Measurements from ENCODE around the gene APOO. TPM values are rescaled to one million over a fixed set of nuclear protein-coding genes. Genes with fewer than 3 reads are reported as not detected.

APOO gene
- total RNA-seq, 2 experiments from 2014 or later: 30.2 to 37.2 TPM

DNA sequence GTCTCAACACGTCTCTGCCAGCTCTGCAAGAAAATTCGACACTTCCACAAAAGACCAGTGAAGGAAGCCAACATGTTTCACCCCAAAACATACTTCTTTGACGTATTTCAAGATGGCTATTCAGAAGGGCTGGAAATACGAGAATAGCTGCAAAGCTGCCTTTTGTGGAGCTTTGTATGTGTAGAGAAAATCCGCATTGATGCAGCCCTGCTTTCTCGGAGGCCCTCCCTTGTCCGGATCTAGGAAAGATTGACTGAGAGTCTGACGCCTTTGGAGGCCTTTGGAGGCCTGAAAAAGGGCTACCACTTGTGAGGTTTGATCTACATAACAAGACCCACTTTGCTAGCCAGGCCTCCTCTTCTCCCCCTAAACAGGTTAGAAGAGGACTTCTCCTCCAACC lies 112.5 kb downstream of the APOO start:
- no peaks in the 10 kb centered on the region for H3K9me3 Mint-ChIP-seq (ENCODE audit: low read depth)
- H3K4me3 Mint-ChIP-seq: no peak overlapping the region
- no peak for ATAC-seq
- H3K27ac Mint-ChIP-seq: no peak overlapping the region
- POLR2A ChIA-PET: no interaction called here
- H3K4me1 Mint-ChIP-seq: peaks cover 8% of the 10 kb centered on the region
- intact Hi-C loops (cut with DNase I, micrococcal nuclease): no loop called here
- H3K27me3 Mint-ChIP-seq: no peaks in the 10 kb centered on the region
- CTCF ChIA-PET: no interaction called here
- no peaks in the 10 kb centered on the region for H3K36me3 Mint-ChIP-seq (ENCODE audit: low read depth)
- DNase-seq: no peak

DNA sequence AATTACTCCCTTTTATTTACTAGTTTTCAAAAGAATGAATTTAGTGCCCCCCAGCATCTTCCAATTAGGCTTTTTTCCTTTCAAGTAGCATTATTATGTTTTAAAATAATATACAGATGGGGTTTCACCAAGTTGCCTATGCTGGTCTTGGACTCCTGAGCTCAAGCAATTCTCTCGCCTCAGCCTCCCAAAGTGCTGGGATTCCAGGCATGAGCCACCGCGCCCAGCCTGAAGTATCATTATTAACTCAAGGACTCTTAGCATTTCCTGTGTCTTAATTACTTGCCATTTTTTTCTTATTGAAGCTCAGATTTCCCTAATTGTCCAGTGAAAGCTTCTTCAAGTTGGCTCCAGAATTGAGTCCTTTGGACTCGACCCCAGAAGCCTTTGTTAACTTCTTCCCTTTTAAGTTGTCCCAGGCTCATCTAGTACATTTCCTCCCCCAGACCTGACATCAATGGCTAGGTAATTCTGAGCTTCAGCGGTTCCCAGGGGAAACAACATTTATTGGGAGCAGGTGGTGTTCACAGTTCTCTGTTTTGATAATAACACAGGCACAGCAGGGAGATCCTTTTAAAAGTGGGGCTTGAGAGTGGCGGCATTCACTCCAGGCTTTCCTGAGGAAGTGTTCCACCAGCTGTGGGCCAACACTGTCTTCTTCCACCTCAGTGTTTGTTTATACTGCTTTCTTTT lies 114.7 kb downstream of the APOO start:
- Mint-ChIP-seq H3K36me3 (ENCODE audit: low read depth) (no peaks in the 10 kb centered on the region), H3K4me1 (peaks cover 4% of the 10 kb centered on the region), H3K9me3 (ENCODE audit: low read depth) (no peaks in the 10 kb centered on the region), H3K27me3 (no peaks in the 10 kb centered on the region), H3K4me3 (no peak overlapping the region), H3K27ac (no peak overlapping the region)
- DNase-seq (no peak), ATAC-seq (no peak)
- POLR2A ChIA-PET: no interaction called here
- CTCF ChIA-PET: interaction anchor here (0.6 kb wide), 1 partner anchor 1765 kb away, joined by 3 read pairs; no protein-coding TSS in a partner anchor
- intact Hi-C loops (cut with DNase I, micrococcal nuclease): no loop called here

DNA sequence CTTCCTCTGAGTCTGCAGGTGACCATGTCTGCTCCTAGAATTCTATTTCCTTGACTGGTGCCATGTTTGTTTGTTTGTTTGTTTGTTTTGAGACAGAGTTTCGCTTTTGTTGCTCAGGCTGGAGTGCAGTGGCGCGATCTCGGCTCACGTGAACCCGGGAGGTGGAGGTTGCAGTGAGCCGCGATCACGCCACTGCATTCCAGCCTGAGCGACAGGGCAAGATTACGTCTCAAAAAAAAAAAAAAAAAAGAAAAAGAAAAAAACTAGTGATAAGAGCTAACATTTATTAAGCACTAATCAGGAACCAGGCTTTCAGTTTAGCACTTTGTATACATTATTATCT lies 117.6 kb downstream of the APOO start:
- Mint-ChIP-seq H3K4me3 (no peak overlapping the region), H3K27ac (no peak overlapping the region), H3K36me3 (ENCODE audit: low read depth) (peaks cover 13% of the 10 kb centered on the region), H3K9me3 (ENCODE audit: low read depth) (no peaks in the 10 kb centered on the region), H3K27me3 (no peaks in the 10 kb centered on the region), H3K4me1 (peaks cover 7% of the 10 kb centered on the region)
- ChIA-PET POLR2A (no interaction called here), CTCF (no interaction called here)
- DNase-seq (no peak), ATAC-seq (no peak)
- intact Hi-C loops (cut with DNase I, micrococcal nuclease): no loop called here

DNA sequence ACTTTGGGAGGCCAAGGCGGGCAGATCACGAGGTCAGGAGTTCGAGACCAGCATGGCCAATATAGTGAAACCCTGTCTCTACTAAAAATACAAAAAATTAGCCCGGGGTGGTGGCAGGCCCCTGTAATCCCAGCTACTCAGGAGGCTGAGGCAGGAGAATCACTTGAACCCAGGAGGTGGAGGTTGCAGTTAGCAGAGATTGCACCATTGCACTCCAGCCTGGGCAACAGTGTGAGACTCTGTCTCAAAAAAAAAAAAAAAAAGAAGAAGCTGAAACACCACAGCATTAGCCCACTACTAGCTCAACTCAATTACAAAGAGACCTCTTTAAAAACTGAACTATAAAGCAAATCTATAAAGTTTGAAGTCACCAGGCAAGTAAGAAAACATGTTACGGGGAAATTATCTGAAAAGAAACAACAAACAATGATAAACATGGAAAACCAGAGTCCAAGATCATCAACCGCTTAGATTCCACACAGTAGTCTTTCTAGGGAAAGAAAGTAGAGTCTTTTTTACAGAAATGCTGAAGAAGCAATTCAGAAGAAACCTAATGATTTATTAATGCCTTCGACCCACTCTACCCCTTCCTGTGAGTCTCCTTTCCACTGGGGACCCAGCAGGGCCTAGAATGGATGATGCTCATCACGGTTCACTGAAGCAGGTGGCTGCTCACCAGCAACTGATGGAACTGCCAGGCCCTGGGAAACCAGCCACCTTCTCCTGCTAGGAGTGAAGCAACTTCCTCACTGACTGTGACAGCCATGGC lies 118.2 kb downstream of the APOO start:
- intact Hi-C loops (cut with DNase I, micrococcal nuclease): loop anchor here in 1 of 2 experiments (10.0 kb wide), 2 partner anchors 365 to 695 kb away; no protein-coding TSS in a partner anchor
- Mint-ChIP-seq H3K36me3 (ENCODE audit: low read depth) (peaks cover 18% of the 10 kb centered on the region), H3K27me3 (no peaks in the 10 kb centered on the region), H3K27ac (no peak overlapping the region), H3K4me1 (peaks cover 13% of the 10 kb centered on the region), H3K9me3 (ENCODE audit: low read depth) (no peaks in the 10 kb centered on the region), H3K4me3 (no peak overlapping the region)
- no peak for DNase-seq
- CTCF ChIA-PET: no interaction called here
- POLR2A ChIA-PET: no interaction called here
- ATAC-seq: no peak

GRCh38 chrX:23788946-23789345 lies 118.8 kb downstream of the APOO start:
- intact Hi-C loops (cut with DNase I, micrococcal nuclease): loop anchor here in 1 of 2 experiments (10.0 kb wide), 2 partner anchors 366 to 696 kb away; no protein-coding TSS in a partner anchor
- ATAC-seq: no peak

GRCh38 chrX:23788521-23788920 lies 119.2 kb downstream of the APOO start:
- H3K27me3 Mint-ChIP-seq: no peaks in the 10 kb centered on the region
- H3K36me3 Mint-ChIP-seq (ENCODE audit: low read depth): peaks cover 29% of the 10 kb centered on the region
- no peaks in the 10 kb centered on the region for H3K9me3 Mint-ChIP-seq (ENCODE audit: low read depth)
- H3K4me3 Mint-ChIP-seq: no peak overlapping the region
- intact Hi-C loops (cut with DNase I, micrococcal nuclease): loop anchor here in 1 of 2 experiments (10.0 kb wide), 2 partner anchors 366 to 696 kb away; no protein-coding TSS in a partner anchor
- H3K4me1 Mint-ChIP-seq: peaks cover 18% of the 10 kb centered on the region
- no peak for ATAC-seq
- H3K27ac Mint-ChIP-seq: no peak overlapping the region
- CTCF ChIA-PET: no interaction called here
- POLR2A ChIA-PET: no interaction called here
- DNase-seq: no peak

More at GRCh38 chrX:23788946-23789345, 118.8 kb downstream of the APOO start:
- no peak for DNase-seq
- CTCF ChIA-PET: no interaction called here
- no peaks in the 10 kb centered on the region for H3K27me3 Mint-ChIP-seq
- H3K9me3 Mint-ChIP-seq (ENCODE audit: low read depth): no peaks in the 10 kb centered on the region
- peaks cover 18% of the 10 kb centered on the region for H3K4me1 Mint-ChIP-seq
- no peak overlapping the region for H3K27ac Mint-ChIP-seq
- POLR2A ChIA-PET: no interaction called here
- H3K36me3 Mint-ChIP-seq (ENCODE audit: low read depth): peaks cover 25% of the 10 kb centered on the region
- H3K4me3 Mint-ChIP-seq: no peak overlapping the region

GRCh38 chrX:23787745-23788118 lies 120.0 kb downstream of the APOO start:
- peaks cover 30% of the 10 kb centered on the region for H3K36me3 Mint-ChIP-seq (ENCODE audit: low read depth)
- H3K9me3 Mint-ChIP-seq (ENCODE audit: low read depth): no peaks in the 10 kb centered on the region
- DNase-seq: no peak
- H3K4me1 Mint-ChIP-seq: peaks cover 18% of the 10 kb centered on the region
- no peak overlapping the region for H3K27ac Mint-ChIP-seq
- intact Hi-C loops (cut with DNase I, micrococcal nuclease): loop anchor here in 1 of 2 experiments (10.0 kb wide), 2 partner anchors 367 to 697 kb away; no protein-coding TSS in a partner anchor
- ATAC-seq: no peak
- POLR2A ChIA-PET: no interaction called here
- no peak overlapping the region for H3K4me3 Mint-ChIP-seq
- H3K27me3 Mint-ChIP-seq: no peaks in the 10 kb centered on the region
- CTCF ChIA-PET: interaction anchor here (1.2 kb wide), 1 partner anchor 114 kb away, joined by 3 read pairs; no protein-coding TSS in a partner anchor

DNA sequence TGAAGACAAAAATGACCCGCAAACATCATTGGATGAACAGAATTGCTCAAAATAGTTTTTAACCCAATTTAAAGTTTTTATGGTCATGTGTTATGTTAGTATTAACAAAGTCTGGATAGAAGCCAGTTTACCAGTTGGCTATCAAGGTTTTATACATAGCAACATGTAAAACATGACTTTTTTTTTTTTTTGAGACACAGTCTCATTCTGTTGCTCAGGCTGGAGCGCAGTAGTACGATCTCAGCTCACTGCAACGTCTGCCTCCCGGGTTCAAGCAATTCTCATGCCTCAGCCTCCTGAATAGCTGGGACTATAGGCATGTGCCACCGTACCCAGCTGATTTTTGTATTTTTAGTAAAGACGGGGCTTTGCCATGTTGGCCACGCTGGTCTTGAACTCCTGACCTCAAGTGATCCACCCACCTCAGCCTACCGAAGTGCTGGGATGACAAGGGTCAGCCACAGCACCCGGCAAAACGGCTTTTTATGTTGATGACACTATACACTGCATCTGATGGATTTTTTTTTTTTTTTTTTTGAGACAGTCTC lies 121.4 kb downstream of the APOO start:
- CTCF ChIA-PET: interaction anchor here (1.2 kb wide), 1 partner anchor 115 kb away, joined by 3 read pairs; no protein-coding TSS in a partner anchor
- intact Hi-C loops (cut with DNase I, micrococcal nuclease): loop anchor here in 1 of 2 experiments (10.0 kb wide), 2 partner anchors 368 to 698 kb away; no protein-coding TSS in a partner anchor
- ATAC-seq: no peak
- H3K4me1 Mint-ChIP-seq: peaks cover 25% of the 10 kb centered on the region
- no peak overlapping the region for H3K4me3 Mint-ChIP-seq
- H3K27me3 Mint-ChIP-seq: no peaks in the 10 kb centered on the region
- H3K36me3 Mint-ChIP-seq (ENCODE audit: low read depth): peaks cover 30% of the 10 kb centered on the region
- no peaks in the 10 kb centered on the region for H3K9me3 Mint-ChIP-seq (ENCODE audit: low read depth)
- POLR2A ChIA-PET: no interaction called here
- no peak for DNase-seq
- no peak overlapping the region for H3K27ac Mint-ChIP-seq

GRCh38 chrX:23785580-23785979 lies 122.2 kb downstream of the APOO start:
- Mint-ChIP-seq H3K4me1 (peaks cover 25% of the 10 kb centered on the region), H3K36me3 (ENCODE audit: low read depth) (peaks cover 30% of the 10 kb centered on the region), H3K27me3 (no peaks in the 10 kb centered on the region), H3K9me3 (ENCODE audit: low read depth) (no peaks in the 10 kb centered on the region), H3K27ac (peak overlapping the region; percentile 97), H3K4me3 (peak overlapping the region; percentile 92)
- no peak for DNase-seq
- intact Hi-C loops (cut with DNase I, micrococcal nuclease): loop anchor here in 1 of 2 experiments (10.0 kb wide), 2 partner anchors 369 to 699 kb away; no protein-coding TSS in a partner anchor
- no peak for ATAC-seq
- POLR2A ChIA-PET: no interaction called here
- CTCF ChIA-PET: no interaction called here

GRCh38 chrX:23784470-23785331 lies 123.0 kb downstream of the APOO start:
- H3K4me1 Mint-ChIP-seq: peaks cover 25% of the 10 kb centered on the region
- H3K27me3 Mint-ChIP-seq: no peaks in the 10 kb centered on the region
- H3K4me3 Mint-ChIP-seq: peak overlapping the region; percentile 92
- no peaks in the 10 kb centered on the region for H3K9me3 Mint-ChIP-seq (ENCODE audit: low read depth)
- ChIA-PET POLR2A (interaction anchor here (0.6 kb wide), 3 partner anchors 81 to 692 kb away, joined by 4 to 5 read pairs (median 4); no protein-coding TSS in a partner anchor), CTCF (interaction anchor here (0.6 to 3.7 kb wide), 3 partner anchors 117 to 682 kb away, joined by 3 to 28 read pairs (median 4); no protein-coding TSS in a partner anchor)
- peak overlapping the region; percentile 97 for H3K27ac Mint-ChIP-seq
- peaks cover 30% of the 10 kb centered on the region for H3K36me3 Mint-ChIP-seq (ENCODE audit: low read depth)
- intact Hi-C loops (cut with DNase I, micrococcal nuclease): loop anchor here (1.0 to 10.0 kb wide), 6 partner anchors 228 to 700 kb away; partner anchors contain the start of gene EIF2S3 (in 1 of the 2)
- DNase-seq (no peak), ATAC-seq (peak; percentile 7)

Measured in activated CD4-positive, alpha-beta T cell treated with anti-CD3 and anti-CD28 coated beads for 36 hours (primary cell).